SJCRH30 (cell line): ENCODE data around the gene CENPO. TPM values are rescaled to one million over a fixed set of nuclear protein-coding genes. Genes with fewer than 3 reads are reported as not detected.

Source experiments
- DNase-seq, 2 experiments: peaks; one replicate each; pipeline ENCODE4 v3.0.0-alpha.2; 2015 to 2020
- H3K27ac ChIP-seq: fragments of 250-450 bp; sonication (Bioruptor Pico); 2 replicates; pipeline ENCODE4 v1.5.1; 2020; ENCODE audit warnings: mild to moderate bottlenecking, moderate library complexity
- H3K27me3 ChIP-seq: fragments of 250-450 bp; sonication (Bioruptor Pico); 2 replicates; pipeline ENCODE4 v1.5.1; 2020; ENCODE audit warnings: mild to moderate bottlenecking, moderate library complexity
- H3K36me3 ChIP-seq: fragments of 250-450 bp; sonication (Bioruptor Pico); 2 replicates; pipeline ENCODE4 v1.5.1; 2020; ENCODE audit warnings: mild to moderate bottlenecking, moderate library complexity
- H3K4me1 ChIP-seq: fragments of 250-450 bp; sonication (Bioruptor Pico); 2 replicates; pipeline ENCODE4 v1.5.1; 2020; ENCODE audit warnings: mild to moderate bottlenecking, moderate library complexity
- H3K4me3 ChIP-seq: fragments of 250-450 bp; sonication (Bioruptor Pico); 2 replicates; pipeline ENCODE4 v1.5.1; 2020; ENCODE audit warnings: mild to moderate bottlenecking, moderate library complexity
- H3K9me3 ChIP-seq: fragments of 250-450 bp; sonication (Bioruptor Pico); replicated peaks from 2 replicates; pipeline ENCODE4 v1.5.1; 2020; ENCODE audit warnings: mild to moderate bottlenecking, moderate library complexity
- total RNA-seq: library from RNA; depleted of rRNA; stranded (reverse); fragments of >200 nt; shearing (Covaris generic); gene quantifications from 2 replicates; pipeline ENCODE4 v1.2.3, GENCODE V29; 2014; rRNA removed

The CENPO gene
- total RNA-seq, 1 experiment from 2014 or later, result 129 TPM

GRCh38 chr2:24863641-24864040 lies 70.4 kb downstream of the CENPO start:
- H3K27ac ChIP-seq, result no peak overlapping the region
- H3K27me3 ChIP-seq, result no peaks in the 10 kb centered on the region
- no peak overlapping the region for H3K4me3 ChIP-seq
- no peaks in the 10 kb centered on the region for H3K4me1 ChIP-seq
- peaks cover 21% of the 10 kb centered on the region for H3K36me3 ChIP-seq
- DNase-seq, result no peak
- no peaks in the 10 kb centered on the region for H3K9me3 ChIP-seq

- Histone ChIP-seq H3K36me3 (peaks cover 23% of the 10 kb centered on the region), H3K4me3 (no peak overlapping the region), H3K4me1 (no peaks in the 10 kb centered on the region), H3K27me3 (no peaks in the 10 kb centered on the region), H3K27ac (no peak overlapping the region), H3K9me3 (no peaks in the 10 kb centered on the region)
- DNase-seq, result no peak
Observed at GRCh38 chr2:24866946-24867345, 73.7 kb downstream of the CENPO start.

- Histone ChIP-seq H3K27me3 (no peaks in the 10 kb centered on the region), H3K27ac (no peak overlapping the region), H3K4me3 (no peak overlapping the region)
Observed at GRCh38 chr2:24870440-24870839, 77.2 kb downstream of the CENPO start.

GRCh38 chr2:24870891-24871705 lies 77.9 kb downstream of the CENPO start:
- Histone ChIP-seq H3K4me3 (no peak overlapping the region), H3K4me1 (no peaks in the 10 kb centered on the region), H3K9me3 (no peaks in the 10 kb centered on the region), H3K36me3 (peaks cover 21% of the 10 kb centered on the region), H3K27me3 (no peaks in the 10 kb centered on the region), H3K27ac (no peak overlapping the region)
- DNase-seq, result no peak

More at GRCh38 chr2:24870440-24870839, 77.2 kb downstream of the CENPO start:
- Histone ChIP-seq H3K9me3 (no peaks in the 10 kb centered on the region), H3K36me3 (peaks cover 23% of the 10 kb centered on the region), H3K4me1 (no peaks in the 10 kb centered on the region)
- no peak for DNase-seq

GRCh38 chr2:24871852-24872333 lies 78.7 kb downstream of the CENPO start:
- H3K27ac ChIP-seq, result no peak overlapping the region
- no peaks in the 10 kb centered on the region for H3K9me3 ChIP-seq
- H3K4me3 ChIP-seq, result no peak overlapping the region
- peaks cover 19% of the 10 kb centered on the region for H3K36me3 ChIP-seq
- H3K27me3 ChIP-seq, result no peaks in the 10 kb centered on the region
- no peak for DNase-seq
- no peaks in the 10 kb centered on the region for H3K4me1 ChIP-seq

Other genes with a start within 250 kb of the CENPO start
- gene PTRHD1, start within 50 bp of the CENPO start, total RNA-seq, result 56.3 and 56.9 TPM in 2 replicates
- 73.2 and 73.9 TPM in 2 replicates for gene ADCY3, start 126.8 kb downstream of the CENPO start, total RNA-seq
- gene DNAJC27, start 178.5 kb downstream of the CENPO start, total RNA-seq, result 9.2 and 10.5 TPM in 2 replicates
- 4.0 and 4.2 TPM in 2 replicates for gene EFR3B, start 248.7 kb downstream of the CENPO start, total RNA-seq